ENCODE measurements around the gene NDUFS8.

DNA sequence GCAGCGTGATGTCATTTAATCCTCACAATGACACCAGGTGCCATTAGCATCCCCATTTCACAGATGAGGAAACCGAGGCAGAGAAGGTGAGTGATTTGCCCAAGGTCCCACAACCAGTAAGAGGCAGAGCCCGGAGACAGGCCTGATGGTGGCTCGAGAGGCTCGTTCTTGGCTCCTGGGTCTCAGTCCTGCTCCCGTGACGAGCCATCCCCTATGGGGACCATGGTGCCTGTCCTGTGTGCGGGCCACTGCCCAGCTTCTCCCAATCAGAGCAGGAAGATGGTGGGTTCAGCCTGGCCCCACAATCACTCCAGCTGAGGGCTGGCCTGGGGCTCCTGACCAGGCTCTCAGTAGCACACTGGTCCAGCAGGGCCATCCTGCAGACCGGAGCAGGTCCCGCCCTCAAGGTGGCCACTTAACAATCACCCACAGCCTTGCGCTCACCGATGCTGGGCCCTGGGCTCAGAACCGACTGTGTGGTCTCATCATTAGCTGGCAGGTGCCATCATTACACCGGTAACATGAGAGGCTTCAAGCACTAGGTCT, 16.8 kb upstream of the NDUFS8 start:
- TF ChIP-seq, protein P1, sequence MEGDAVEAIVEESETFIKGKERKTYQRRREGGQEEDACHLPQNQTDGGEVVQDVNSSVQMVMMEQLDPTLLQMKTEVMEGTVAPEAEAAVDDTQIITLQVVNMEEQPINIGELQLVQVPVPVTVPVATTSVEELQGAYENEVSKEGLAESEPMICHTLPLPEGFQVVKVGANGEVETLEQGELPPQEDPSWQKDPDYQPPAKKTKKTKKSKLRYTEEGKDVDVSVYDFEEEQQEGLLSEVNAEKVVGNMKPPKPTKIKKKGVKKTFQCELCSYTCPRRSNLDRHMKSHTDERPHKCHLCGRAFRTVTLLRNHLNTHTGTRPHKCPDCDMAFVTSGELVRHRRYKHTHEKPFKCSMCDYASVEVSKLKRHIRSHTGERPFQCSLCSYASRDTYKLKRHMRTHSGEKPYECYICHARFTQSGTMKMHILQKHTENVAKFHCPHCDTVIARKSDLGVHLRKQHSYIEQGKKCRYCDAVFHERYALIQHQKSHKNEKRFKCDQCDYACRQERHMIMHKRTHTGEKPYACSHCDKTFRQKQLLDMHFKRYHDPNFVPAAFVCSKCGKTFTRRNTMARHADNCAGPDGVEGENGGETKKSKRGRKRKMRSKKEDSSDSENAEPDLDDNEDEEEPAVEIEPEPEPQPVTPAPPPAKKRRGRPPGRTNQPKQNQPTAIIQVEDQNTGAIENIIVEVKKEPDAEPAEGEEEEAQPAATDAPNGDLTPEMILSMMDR (conservative IDR thresholded peaks at IDR 0.05; ENCODE audit: low read depth, low read length): no peak
- TF ChIP-seq, protein P2, sequence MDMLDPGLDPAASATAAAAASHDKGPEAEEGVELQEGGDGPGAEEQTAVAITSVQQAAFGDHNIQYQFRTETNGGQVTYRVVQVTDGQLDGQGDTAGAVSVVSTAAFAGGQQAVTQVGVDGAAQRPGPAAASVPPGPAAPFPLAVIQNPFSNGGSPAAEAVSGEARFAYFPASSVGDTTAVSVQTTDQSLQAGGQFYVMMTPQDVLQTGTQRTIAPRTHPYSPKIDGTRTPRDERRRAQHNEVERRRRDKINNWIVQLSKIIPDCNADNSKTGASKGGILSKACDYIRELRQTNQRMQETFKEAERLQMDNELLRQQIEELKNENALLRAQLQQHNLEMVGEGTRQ (IDR thresholded peaks at IDR 0.05; ENCODE audit: low read depth, low read length): no peak
